RWPE2 (cell line): Measurements from ENCODE around the gene ORM2.

Source experiments
- ATAC-seq: fragments of 200-7000 bp; cut with Tn5 transposase; 3 replicates; pipeline ENCODE4 v1.9.1; 2021; ENCODE audit warnings: low read depth
- DNase-seq: peaks from one replicate; pipeline ENCODE4 v3.0.0-alpha.2; 2020; ENCODE audit warnings: low spot score
- H3K27ac ChIP-seq: fragments of 450-650 bp; 2 replicates; pipeline ENCODE4 v1.5.1; 2017; ENCODE audit warnings: mild to moderate bottlenecking; ENCODE audit not compliant: poor library complexity, severe bottlenecking
- H3K27me3 ChIP-seq: fragments of 250-450 bp; sonication (Bioruptor Pico); 2 replicates; pipeline ENCODE4 v1.5.1; 2021; ENCODE audit warnings: mild to moderate bottlenecking, moderate library complexity; ENCODE audit not compliant: insufficient read depth, poor library complexity, severe bottlenecking
- H3K36me3 ChIP-seq: fragments of 250-450 bp; sonication (Bioruptor Pico); 2 replicates; pipeline ENCODE4 v1.5.1; 2020; ENCODE audit warnings: low read depth, mild to moderate bottlenecking, moderate library complexity
- H3K4me1 ChIP-seq: fragments of 250-450 bp; sonication (Bioruptor Pico); 2 replicates; pipeline ENCODE4 v1.5.1; 2021; ENCODE audit warnings: mild to moderate bottlenecking, moderate library complexity; ENCODE audit not compliant: insufficient read depth, poor library complexity, severe bottlenecking
- H3K4me3 ChIP-seq: fragments of 250-450 bp; sonication (Bioruptor Pico); 2 replicates; pipeline ENCODE4 v1.5.1; 2021; ENCODE audit warnings: mild to moderate bottlenecking, moderate library complexity; ENCODE audit not compliant: severe bottlenecking
- H3K9me3 ChIP-seq: fragments of 250-450 bp; sonication (Bioruptor Pico); 2 replicates; pipeline ENCODE4 v1.5.1; 2021; ENCODE audit warnings: mild to moderate bottlenecking, moderate library complexity; ENCODE audit not compliant: severe bottlenecking
- TF ChIP-seq, protein P1 (sequence below): fragments of 450-650 bp; IDR thresholded peaks from one replicate; pipeline ENCODE4 v1.5.1; 2017; ENCODE audit warnings: mild to moderate bottlenecking, moderate library complexity; ENCODE audit not compliant: poor library complexity, severe bottlenecking

ORM2 gene

DNA sequence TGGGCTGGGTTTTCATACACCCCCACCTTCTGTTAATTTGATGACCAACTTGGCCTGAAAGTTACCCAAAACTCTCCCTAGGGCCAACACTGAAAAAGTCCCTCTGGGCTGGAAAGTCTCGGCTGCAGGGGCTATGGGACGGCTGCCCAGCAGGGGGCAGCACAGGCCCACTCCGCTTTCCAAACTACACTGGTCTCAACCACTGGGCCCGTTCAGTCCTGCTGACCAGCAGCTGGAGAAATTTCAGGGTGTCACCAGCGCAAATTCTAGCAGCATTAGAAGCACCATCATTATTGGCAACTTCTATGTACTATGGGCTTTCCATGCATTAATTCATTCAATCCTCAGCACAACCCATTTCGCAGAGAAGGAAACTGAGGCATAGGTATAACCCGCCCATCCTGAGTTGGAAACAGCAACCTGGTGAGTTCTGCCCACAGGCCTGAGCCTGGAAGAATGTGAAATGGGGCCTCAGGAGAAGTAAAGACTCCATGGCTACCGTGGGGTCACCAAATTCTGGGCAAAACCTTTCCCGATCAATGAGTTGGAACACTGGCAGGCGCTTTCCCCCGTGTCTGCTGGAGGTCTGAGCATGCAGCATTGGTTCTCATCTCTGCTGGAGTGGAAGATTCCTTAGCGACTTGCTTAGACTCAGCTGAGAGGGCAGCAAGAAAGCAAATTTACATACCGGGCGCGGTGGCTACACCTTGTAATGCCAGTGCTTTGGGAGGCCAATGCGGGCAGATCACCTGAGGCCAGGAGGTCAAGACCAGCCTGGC, 9.7 kb downstream of the ORM2 start:
- TF ChIP-seq, protein P1, sequence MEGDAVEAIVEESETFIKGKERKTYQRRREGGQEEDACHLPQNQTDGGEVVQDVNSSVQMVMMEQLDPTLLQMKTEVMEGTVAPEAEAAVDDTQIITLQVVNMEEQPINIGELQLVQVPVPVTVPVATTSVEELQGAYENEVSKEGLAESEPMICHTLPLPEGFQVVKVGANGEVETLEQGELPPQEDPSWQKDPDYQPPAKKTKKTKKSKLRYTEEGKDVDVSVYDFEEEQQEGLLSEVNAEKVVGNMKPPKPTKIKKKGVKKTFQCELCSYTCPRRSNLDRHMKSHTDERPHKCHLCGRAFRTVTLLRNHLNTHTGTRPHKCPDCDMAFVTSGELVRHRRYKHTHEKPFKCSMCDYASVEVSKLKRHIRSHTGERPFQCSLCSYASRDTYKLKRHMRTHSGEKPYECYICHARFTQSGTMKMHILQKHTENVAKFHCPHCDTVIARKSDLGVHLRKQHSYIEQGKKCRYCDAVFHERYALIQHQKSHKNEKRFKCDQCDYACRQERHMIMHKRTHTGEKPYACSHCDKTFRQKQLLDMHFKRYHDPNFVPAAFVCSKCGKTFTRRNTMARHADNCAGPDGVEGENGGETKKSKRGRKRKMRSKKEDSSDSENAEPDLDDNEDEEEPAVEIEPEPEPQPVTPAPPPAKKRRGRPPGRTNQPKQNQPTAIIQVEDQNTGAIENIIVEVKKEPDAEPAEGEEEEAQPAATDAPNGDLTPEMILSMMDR = peak; percentile 86
- H3K4me3 ChIP-seq = no peak overlapping the region
- H3K36me3 ChIP-seq = peaks cover 12% of the 10 kb centered on the region
- no peaks in the 10 kb centered on the region for H3K9me3 ChIP-seq
- DNase-seq (no peak), ATAC-seq (peak; percentile 62; the same call in 2 of the 3 replicates)
- peaks cover 8% of the 10 kb centered on the region for H3K4me1 ChIP-seq
- H3K27ac ChIP-seq = no peak overlapping the region
- no peaks in the 10 kb centered on the region for H3K27me3 ChIP-seq

DNA sequence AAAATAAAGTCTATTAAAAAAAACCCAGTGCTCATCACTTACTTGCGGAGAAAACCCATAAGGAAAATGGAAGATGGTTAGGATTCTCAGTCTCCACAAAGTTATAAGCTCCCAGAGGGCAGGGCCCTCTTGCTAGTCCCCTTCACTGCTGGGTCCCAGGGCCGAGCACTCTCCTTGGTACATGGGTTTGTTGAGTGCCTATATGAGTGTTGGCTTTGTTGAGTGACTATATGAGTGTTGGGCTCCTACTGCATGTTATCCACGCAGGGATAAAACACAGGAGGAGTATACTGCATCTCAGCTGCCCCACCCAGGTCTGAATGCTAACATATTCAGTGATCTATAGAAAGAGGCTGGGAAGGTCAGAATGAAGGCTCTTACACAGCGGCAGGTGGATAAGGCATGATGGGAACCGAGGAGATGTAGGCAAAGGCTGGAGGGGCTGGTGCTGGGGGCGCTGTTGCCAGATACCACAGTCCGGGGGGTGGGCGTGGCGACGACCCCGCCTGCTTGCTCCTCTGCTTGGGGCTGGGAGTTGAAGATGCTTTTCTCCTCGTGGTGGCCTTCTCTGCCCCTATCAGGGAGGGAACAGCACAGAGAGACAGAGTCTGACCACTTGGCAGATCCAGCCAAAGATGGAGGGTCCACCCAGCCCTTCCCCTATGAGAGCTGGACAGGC, 11.6 kb downstream of the ORM2 start:
- H3K4me1 ChIP-seq = peaks cover 8% of the 10 kb centered on the region
- H3K27me3 ChIP-seq = no peaks in the 10 kb centered on the region
- ATAC-seq (no peak), DNase-seq (no peak)
- H3K4me3 ChIP-seq = no peak overlapping the region
- no peak overlapping the region for H3K27ac ChIP-seq
- TF ChIP-seq, protein P1 = no peak
- H3K36me3 ChIP-seq = peaks cover 15% of the 10 kb centered on the region
- H3K9me3 ChIP-seq = no peaks in the 10 kb centered on the region

DNA sequence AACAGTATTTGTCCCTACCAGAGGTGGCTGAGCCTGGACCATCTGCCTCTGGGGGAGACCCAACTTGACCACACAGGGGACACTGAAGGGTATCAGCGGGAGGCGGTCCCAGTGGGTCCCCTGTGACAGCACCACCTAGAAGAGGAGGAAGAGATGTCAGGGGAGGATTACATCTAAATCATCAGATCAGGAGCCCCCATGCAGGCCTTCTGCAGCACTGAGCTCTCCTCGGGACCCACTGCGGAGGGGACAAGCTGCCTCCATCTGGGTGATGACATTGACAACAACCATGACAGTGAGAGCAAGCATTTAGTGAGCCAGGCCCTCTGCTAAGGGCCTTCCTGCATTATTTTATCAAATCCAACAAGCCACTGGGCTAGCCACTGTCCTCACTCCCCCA, 12.3 kb downstream of the ORM2 start:
- Histone ChIP-seq H3K27ac (no peak overlapping the region), H3K4me3 (no peak overlapping the region), H3K4me1 (peaks cover 8% of the 10 kb centered on the region), H3K36me3 (peaks cover 22% of the 10 kb centered on the region), H3K27me3 (no peaks in the 10 kb centered on the region), H3K9me3 (no peaks in the 10 kb centered on the region)
- DNase-seq (no peak), ATAC-seq (no peak)
- TF ChIP-seq, protein P1 = no peak

DNA sequence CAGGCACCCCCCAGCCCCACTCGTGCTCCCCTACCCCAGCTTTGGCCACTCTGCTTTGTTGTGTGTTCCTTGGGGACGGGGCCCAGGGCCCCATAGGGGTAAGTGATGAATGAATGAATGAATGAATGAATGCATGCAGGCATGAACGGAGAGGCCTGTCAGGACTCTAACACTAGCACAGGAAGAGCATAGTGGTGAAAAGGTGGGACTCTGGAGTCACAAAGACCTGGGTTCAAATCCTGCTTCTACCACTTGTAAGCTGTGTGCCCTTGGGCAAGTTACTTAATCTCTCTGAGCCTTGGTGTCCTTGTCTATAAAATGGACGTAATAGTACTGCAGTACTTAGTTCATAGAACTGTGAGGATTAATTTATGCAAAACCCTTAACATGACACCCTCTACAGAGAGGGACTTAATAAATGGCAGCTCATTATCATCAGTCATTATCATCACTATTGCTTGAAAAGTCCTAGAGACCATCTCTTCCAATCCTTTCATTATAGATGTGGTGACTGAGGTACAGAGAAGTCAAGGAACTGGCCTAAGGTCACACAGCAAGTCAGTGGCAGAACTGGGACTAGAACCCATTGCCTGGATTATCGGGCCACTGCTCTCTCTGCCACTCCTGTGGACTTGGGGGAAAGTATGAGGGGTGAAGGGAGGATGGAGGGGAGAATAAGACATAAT, 13.2 kb downstream of the ORM2 start:
- DNase-seq (no peak), ATAC-seq (no peak)
- Histone ChIP-seq H3K36me3 (peaks cover 27% of the 10 kb centered on the region), H3K4me3 (no peak overlapping the region), H3K4me1 (peaks cover 8% of the 10 kb centered on the region), H3K9me3 (no peaks in the 10 kb centered on the region), H3K27ac (no peak overlapping the region), H3K27me3 (no peaks in the 10 kb centered on the region)
- TF ChIP-seq, protein P1 = no peak
